Gastrocnemius medialis (tissue), 4 donors: ENCODE results near the gene SLC34A2. TPM values are rescaled to one million over a fixed set of nuclear protein-coding genes. Genes with fewer than 3 reads are reported as not detected.

Source experiments
- ATAC-seq, 2 donors: fragments of 150-250 bp; one replicate each; pipeline ENCODE4 v1.9.1; 2016
- DNase-seq, 2 donors: peaks; one replicate each; pipeline ENCODE4 v3.0.0-alpha.2; 2019
- H3K27ac ChIP-seq, 4 donors: fragments of 200-600 bp; sonication (generic); 1 replicate in 1 of 4; 2 replicates in 3 of 4; pipeline ENCODE4 v1.5.1; 2016 to 2018; ENCODE audit warnings: mild to moderate bottlenecking in 2 of 4, moderate library complexity in 1 of 4
- H3K27me3 ChIP-seq, 3 donors: fragments of 200-600 bp; sonication (generic) in 2 of 3; 1 replicate in 1 of 3; 2 replicates in 2 of 3; pipeline versions ENCODE4 v1.5.1 to v1.6.0; 2016 to 2019; ENCODE audit warnings: mild to moderate bottlenecking in 1 of 3, moderate library complexity in 1 of 3
- H3K36me3 ChIP-seq, 2 donors: fragments of 200-600 bp; sonication (generic) in 1 of 2; one replicate each; pipeline ENCODE4 v1.5.1; 2017 to 2018
- H3K4me1 ChIP-seq, 2 donors: fragments of 200-600 bp; sonication (generic) in 1 of 2; one replicate each; pipeline ENCODE4 v1.5.1; 2016 to 2017; ENCODE audit warnings: mild to moderate bottlenecking in 2 of 2
- H3K4me3 ChIP-seq, 4 donors: fragments of 200-600 bp; sonication (generic) in 3 of 4; 1 replicate in 1 of 4; 2 replicates in 3 of 4; pipeline ENCODE4 v1.5.1; 2016 to 2019; ENCODE audit warnings: mild to moderate bottlenecking in 2 of 4
- H3K9me3 ChIP-seq, 3 donors: fragments of 200-600 bp; sonication (generic) in 2 of 3; 1 replicate in 1 of 3; 2 replicates in 2 of 3; pipeline ENCODE4 v1.5.1; 2016 to 2019
- CTCF ChIP-seq, 5 experiments: fragments of 450-650 bp in 3 of 5; fragments of 200-600 bp in 2 of 5; sonication (generic) in 2 of 5; IDR thresholded peaks in 4 of 5; conservative IDR thresholded peaks in 1 of 5; 1 replicate in 4 of 5; 2 replicates in 1 of 5; pipeline ENCODE4 v1.5.1; 2016 to 2019; ENCODE audit warnings: antibody characterized with exemption in 5 of 5, mild to moderate bottlenecking in 3 of 5, moderate library complexity in 3 of 5
- POLR2A ChIP-seq, 2 donors: fragments of 450-650 bp; IDR thresholded peaks; one replicate each; pipeline ENCODE4 v1.6.1; 2017; ENCODE audit warnings: antibody characterized with exemption in 2 of 2, mild to moderate bottlenecking in 2 of 2, moderate library complexity in 2 of 2
- in situ Hi-C, 4 donors: fragments of 200-750 bp; cut with MboI; loops; one replicate each; pipeline versions ENCODE4 v1.15.0 to v1.8.0; 2017; ENCODE audit warnings: low sequenced_read_pairs in 4 of 4
- intact Hi-C: fragments of 100-400 bp; cut with DNase I; formaldehyde crosslinking; loops from one replicate; pipeline ENCODE4 v1.15.1; 2023; ENCODE audit warnings: low total_unique reads
- total RNA-seq, 4 donors: library from RNA; depleted of rRNA; stranded (reverse); fragments of >200 nt; gene quantifications; one replicate each; pipeline versions ENCODE4 v1.1.0 to v1.2.3, GENCODE V29; 2016

The SLC34A2 gene
- total RNA-seq, 4 donors from 2014 or later: not detected

- intact Hi-C loops (no loop called here), in situ Hi-C loops (no loop called here)
- no peaks in the 10 kb centered on the region for H3K27me3 ChIP-seq
- H3K27ac ChIP-seq: no peak overlapping the region
- no peak overlapping the region for H3K4me3 ChIP-seq
- no peaks in the 10 kb centered on the region for H3K9me3 ChIP-seq
- DNase-seq: no peak
- H3K4me1 ChIP-seq: no peaks in the 10 kb centered on the region
- H3K36me3 ChIP-seq: no peaks in the 10 kb centered on the region
- no peak for TF ChIP-seq POLR2A (IDR thresholded peaks at IDR 0.05)
- no peak for TF ChIP-seq CTCF (IDR thresholded peaks at IDR 0.05 in 4 of 5, conservative IDR thresholded peaks at IDR 0.05 in 1 of 5)
- no peak for ATAC-seq
These were observed 22.1 kb upstream of the SLC34A2 start for GRCh38 chr4:25633541-25633940.

GRCh38 chr4:25635501-25635900 is 20.1 kb upstream of the SLC34A2 start:
- intact Hi-C loops (no loop called here), in situ Hi-C loops (no loop called here)
- no peaks in the 10 kb centered on the region for H3K4me1 ChIP-seq
- H3K27me3 ChIP-seq: no peaks in the 10 kb centered on the region
- H3K36me3 ChIP-seq: no peaks in the 10 kb centered on the region
- no peaks in the 10 kb centered on the region for H3K9me3 ChIP-seq
- no peak for DNase-seq
- no peak overlapping the region for H3K4me3 ChIP-seq
- H3K27ac ChIP-seq: no peak overlapping the region
- TF ChIP-seq POLR2A (IDR thresholded peaks at IDR 0.05): no peak
- TF ChIP-seq CTCF (IDR thresholded peaks at IDR 0.05 in 4 of 5, conservative IDR thresholded peaks at IDR 0.05 in 1 of 5): no peak
- ATAC-seq: no peak

GRCh38 chr4:25637581-25638220 is 17.9 kb upstream of the SLC34A2 start:
- Histone ChIP-seq H3K27me3 (no peaks in the 10 kb centered on the region), H3K36me3 (no peaks in the 10 kb centered on the region), H3K4me3 (no peak overlapping the region), H3K27ac (no peak overlapping the region), H3K4me1 (no peaks in the 10 kb centered on the region), H3K9me3 (no peaks in the 10 kb centered on the region)
- TF ChIP-seq CTCF (IDR thresholded peaks at IDR 0.05 in 4 of 5, conservative IDR thresholded peaks at IDR 0.05 in 1 of 5) (no peak), POLR2A (IDR thresholded peaks at IDR 0.05) (no peak)
- in situ Hi-C loops: no loop called here
- ATAC-seq (no peak), DNase-seq (no peak)
- intact Hi-C loops: no loop called here

GRCh38 chr4:25638221-25638601 is 17.4 kb upstream of the SLC34A2 start:
- DNase-seq (no peak), ATAC-seq (no peak)
- Histone ChIP-seq H3K9me3 (no peaks in the 10 kb centered on the region), H3K4me3 (no peak overlapping the region), H3K27ac (no peak overlapping the region), H3K27me3 (no peaks in the 10 kb centered on the region), H3K36me3 (no peaks in the 10 kb centered on the region), H3K4me1 (no peaks in the 10 kb centered on the region)
- no peak for TF ChIP-seq POLR2A (IDR thresholded peaks at IDR 0.05)
- TF ChIP-seq CTCF (IDR thresholded peaks at IDR 0.05 in 4 of 5, conservative IDR thresholded peaks at IDR 0.05 in 1 of 5): no peak
- intact Hi-C loops (no loop called here), in situ Hi-C loops (no loop called here)

GRCh38 chr4:25638806-25639205 is 16.8 kb upstream of the SLC34A2 start:
- Histone ChIP-seq H3K27ac (no peak overlapping the region), H3K4me3 (no peak overlapping the region), H3K27me3 (no peaks in the 10 kb centered on the region), H3K4me1 (no peaks in the 10 kb centered on the region), H3K9me3 (no peaks in the 10 kb centered on the region), H3K36me3 (no peaks in the 10 kb centered on the region)
- intact Hi-C loops (no loop called here), in situ Hi-C loops (no loop called here)
- ATAC-seq (no peak), DNase-seq (no peak)
- no peak for TF ChIP-seq POLR2A (IDR thresholded peaks at IDR 0.05)
- TF ChIP-seq CTCF (IDR thresholded peaks at IDR 0.05 in 4 of 5, conservative IDR thresholded peaks at IDR 0.05 in 1 of 5): no peak
